H1 (cell line): ENCODE data around the gene REL. TPM values are rescaled to one million over a fixed set of nuclear protein-coding genes. Genes with fewer than 3 reads are reported as not detected.

ENCODE experiments used
- CTCF ChIA-PET: fragments of 300-600 bp; sonication (Branson Sonifier 250); formaldehyde crosslinking; loops from one replicate; lab custom pipeline; 2021; ENCODE audit not compliant: partially characterized antibody; lab: Charles Lee
- POLR2A ChIA-PET: fragments of 300-600 bp; sonication (Branson Sonifier 250); formaldehyde crosslinking; loops from one replicate; lab custom pipeline; 2021; ENCODE audit warnings: inconsistent platforms; ENCODE audit not compliant: partially characterized antibody; lab: Charles Lee
- DNase-seq, 2 experiments: peaks; one replicate each; pipeline versions ENCODE4 v3.0.0 to v3.0.0-alpha.2; 2010 to 2022; ENCODE audit warnings: low spot score in 2 of 2, low read depth in 1 of 2, mixed read lengths in 1 of 2
- FAIRE-seq: peaks from 2 replicates; lab custom pipeline; 2011; peaks lifted over from hg19 to GRCh38; lab: Jason Lieb, UNC
- H2AFZ ChIP-seq: 2 replicates; pipeline ENCODE4 v1.8.1; 2012; ENCODE audit warnings: low read length, inconsistent platforms
- H2AK5ac ChIP-seq: 2 replicates; pipeline ENCODE4 v1.6.1; 2013; ENCODE audit warnings: low read depth, low read length
- H2BK120ac ChIP-seq: replicated peaks from 2 replicates; pipeline ENCODE3; 2013; ENCODE audit warnings: low read depth, low read length, inconsistent platforms
- H2BK12ac ChIP-seq: 2 replicates; pipeline ENCODE4 v1.6.1; 2013; ENCODE audit warnings: low read depth, low read length
- H2BK15ac ChIP-seq: 2 replicates; pipeline ENCODE4 v1.6.1; 2013; ENCODE audit warnings: low read length
- H2BK20ac ChIP-seq: 2 replicates; pipeline ENCODE4 v1.6.1; 2013; ENCODE audit warnings: low read length
- H2BK5ac ChIP-seq: 2 replicates; pipeline ENCODE4 v1.6.1; 2013; ENCODE audit warnings: low read depth, low read length
- H3K14ac ChIP-seq: 2 replicates; pipeline ENCODE4 v1.6.1; 2013; ENCODE audit warnings: inconsistent platforms; ENCODE audit not compliant: insufficient read length
- H3K18ac ChIP-seq: 2 replicates; pipeline ENCODE4 v1.6.1; 2013; ENCODE audit warnings: low read length; ENCODE audit errors: extremely low read depth
- H3K23ac ChIP-seq: 2 replicates; pipeline ENCODE4 v1.6.1; 2013; ENCODE audit warnings: inconsistent platforms; ENCODE audit not compliant: insufficient read length
- H3K23me2 ChIP-seq: 2 replicates; pipeline ENCODE4 v1.6.1; 2013; ENCODE audit warnings: low read depth, low read length
- H3K27ac ChIP-seq: 2 replicates; pipeline ENCODE4 v1.6.1; 2011; ENCODE audit warnings: low read depth, low read length, inconsistent platforms
- H3K27me3 ChIP-seq, 4 experiments: replicated peaks in 1 of 4; 1 replicate in 1 of 4; 2 replicates in 3 of 4; pipeline versions ENCODE4 v1.6.1 to v1.8.1; 2011 to 2013; ENCODE audit warnings: low read length in 3 of 4, mild to moderate bottlenecking in 3 of 4, inconsistent platforms in 2 of 4, mixed read lengths in 2 of 4, moderate library complexity in 1 of 4; ENCODE audit not compliant: control insufficient read depth in 3 of 4, insufficient read depth in 3 of 4; ENCODE audit errors: extremely low read depth in 1 of 4
- H3K36me3 ChIP-seq, 4 experiments: 2 replicates each; pipeline versions ENCODE4 v1.6.1 to v1.8.1; 2011 to 2013; ENCODE audit warnings: mild to moderate bottlenecking in 4 of 4, low read length in 3 of 4, moderate library complexity in 2 of 4, control low read depth in 1 of 4, inconsistent platforms in 1 of 4; ENCODE audit not compliant: insufficient read depth in 4 of 4, control insufficient read depth in 2 of 4
- H3K4ac ChIP-seq: replicated peaks from 2 replicates; pipeline ENCODE3; 2013; ENCODE audit warnings: low read length, low read depth, mixed read lengths, inconsistent platforms; ENCODE audit not compliant: insufficient read length
- H3K4me1 ChIP-seq, 4 experiments: replicated peaks in 1 of 4; 1 replicate in 1 of 4; 2 replicates in 3 of 4; pipeline versions ENCODE4 v1.6.1 to v1.8.1; 2011 to 2013; ENCODE audit warnings: low read length in 3 of 4, inconsistent platforms in 2 of 4, mixed read lengths in 1 of 4; ENCODE audit not compliant: insufficient read depth in 4 of 4, control insufficient read depth in 3 of 4
- H3K4me2 ChIP-seq, 2 experiments: 2 replicates each; pipeline versions ENCODE4 v1.6.1 to v1.8.1; 2011 to 2013; ENCODE audit warnings: low read depth in 2 of 2, low read length in 2 of 2, control low read depth in 1 of 2, inconsistent platforms in 1 of 2, mild to moderate bottlenecking in 1 of 2; ENCODE audit not compliant: insufficient read depth in 1 of 2
- H3K4me3 ChIP-seq, 4 experiments: fragments of 200-600, 300-600 bp in 1 of 4; sonication (generic), shearing (Covaris generic), sonication (Bioruptor Twin) in 1 of 4; 2 replicates each; pipeline versions ENCODE4 v1.5.1 to v1.8.1; 2011 to 2016; ENCODE audit warnings: low read length in 4 of 4, low read depth in 3 of 4, control low read depth in 2 of 4, inconsistent platforms in 2 of 4, mild to moderate bottlenecking in 2 of 4, mixed read lengths in 1 of 4, moderate library complexity in 1 of 4; ENCODE audit not compliant: insufficient read depth in 2 of 4; ENCODE audit errors: extremely low read depth in 1 of 4
- H3K56ac ChIP-seq: replicated peaks from 2 replicates; pipeline ENCODE3; 2013; ENCODE audit warnings: low read depth, mild to moderate bottlenecking, mixed read lengths, low read length, inconsistent platforms; ENCODE audit not compliant: insufficient read length
- H3K79me1 ChIP-seq: 2 replicates; pipeline ENCODE4 v1.6.1; 2013; ENCODE audit warnings: low read depth, low read length, control low read depth
- H3K79me2 ChIP-seq, 2 experiments: 2 replicates each; pipeline versions ENCODE4 v1.6.1 to v1.8.1; 2012 to 2013; ENCODE audit warnings: low read length in 2 of 2, mild to moderate bottlenecking in 2 of 2, inconsistent platforms in 1 of 2; ENCODE audit not compliant: insufficient read depth in 2 of 2, control insufficient read depth in 1 of 2
- H3K9ac ChIP-seq, 4 experiments: replicated peaks in 1 of 4; 1 replicate in 1 of 4; 2 replicates in 3 of 4; pipeline versions ENCODE4 v1.6.1 to v1.8.1; 2011 to 2013; ENCODE audit warnings: low read depth in 3 of 4, low read length in 3 of 4, control low read depth in 2 of 4, mild to moderate bottlenecking in 2 of 4, moderate library complexity in 2 of 4, inconsistent platforms in 1 of 4; ENCODE audit errors: extremely low read depth in 1 of 4
- H3K9me3 ChIP-seq, 2 experiments: 2 replicates each; pipeline versions ENCODE4 v1.6.1 to v1.8.1; 2012 to 2013; ENCODE audit warnings: mild to moderate bottlenecking in 2 of 2, moderate library complexity in 2 of 2, control low read depth in 1 of 2, inconsistent platforms in 1 of 2, low read depth in 1 of 2, low read length in 1 of 2, mixed read lengths in 1 of 2; ENCODE audit not compliant: insufficient read depth in 2 of 2
- H4K20me1 ChIP-seq, 2 experiments: replicated peaks in 1 of 2; 2 replicates each; pipeline versions ENCODE3 to v1.8.1; 2011 to 2013; ENCODE audit warnings: inconsistent platforms in 2 of 2, low read length in 2 of 2, mild to moderate bottlenecking in 1 of 2; ENCODE audit not compliant: insufficient read depth in 2 of 2, control insufficient read depth in 1 of 2
- H4K5ac ChIP-seq: 2 replicates; pipeline ENCODE4 v1.6.1; 2013; ENCODE audit warnings: low read length, low read depth, mixed read lengths, inconsistent platforms; ENCODE audit not compliant: insufficient read length
- H4K8ac ChIP-seq: 2 replicates; pipeline ENCODE4 v1.8.0; 2013; ENCODE audit warnings: mild to moderate bottlenecking, moderate library complexity, low read length, inconsistent platforms; ENCODE audit not compliant: insufficient read depth; ENCODE audit errors: extremely low read depth
- H4K91ac ChIP-seq: replicated peaks from 2 replicates; pipeline ENCODE3; 2013; ENCODE audit warnings: low read length, mixed read lengths, inconsistent platforms; ENCODE audit not compliant: insufficient read length
- BACH1 ChIP-seq: IDR thresholded peaks from 2 replicates; pipeline ENCODE4 v1.6.1; 2012; ENCODE audit warnings: low read length, improper control_type of control experiment
- CHD2 ChIP-seq: IDR thresholded peaks from 2 replicates; pipeline ENCODE4 v1.6.1; 2012; ENCODE audit warnings: low read length, improper control_type of control experiment
- HDAC6 ChIP-seq: IDR thresholded peaks from one replicate; pipeline ENCODE4 v1.7.1; 2012; ENCODE audit warnings: low read depth, mild to moderate bottlenecking, inconsistent platforms, low read length, moderate library complexity
- KDM4A ChIP-seq: IDR thresholded peaks from one replicate; pipeline ENCODE4 v1.7.1; 2012; ENCODE audit warnings: low read depth, mild to moderate bottlenecking, moderate library complexity, low read length, inconsistent platforms; ENCODE audit not compliant: severe bottlenecking
- NANOG ChIP-seq: IDR thresholded peaks from 2 replicates; pipeline ENCODE4 v1.6.1; 2011; ENCODE audit warnings: low read length, low read depth, mild to moderate bottlenecking, inconsistent platforms; ENCODE audit not compliant: insufficient read depth, poor library complexity, severe bottlenecking
- RXRA ChIP-seq: IDR thresholded peaks from 2 replicates; pipeline ENCODE4 v1.6.1; 2011; ENCODE audit warnings: low read depth, mild to moderate bottlenecking, low read length, moderate library complexity; ENCODE audit not compliant: insufficient read depth
- SP4 ChIP-seq: IDR thresholded peaks from 2 replicates; pipeline ENCODE4 v1.6.1; 2012; ENCODE audit warnings: low read length, inconsistent platforms
- SRF ChIP-seq: IDR thresholded peaks from 2 replicates; pipeline ENCODE4 v1.6.1; 2011; ENCODE audit warnings: mild to moderate bottlenecking, low read depth, low read length, moderate library complexity
- WGBS, 2 experiments: shearing (Covaris generic) in 1 of 2; methylation state at CpG; one replicate each; pipeline versions ENCODE4 v1.1.6 to v1.1.7; 2013 to 2015; ENCODE audit warnings: low lambda C conversion rate in 2 of 2, mixed read lengths in 2 of 2, inconsistent platforms in 1 of 2, low coverage in 1 of 2, missing lambda C conversion rate in 1 of 2; ENCODE audit not compliant: insufficient replicate concordance in 2 of 2, insufficient coverage in 1 of 2, insufficient read length in 1 of 2; ENCODE audit errors: extremely low coverage in 1 of 2, missing lambda C conversion rate in 1 of 2; 5-methylcytosine and 5-hydroxymethylcytosine counted together
- polyA plus RNA-seq, 7 experiments: library from polyadenylated mRNA; depleted of rRNA in 3 of 7; stranded (reverse) in 5 of 7; unstranded in 2 of 7; fragments of >200 nt in 5 of 7; fragments of 200-250 nt in 2 of 7; gene quantifications; 1 replicate in 5 of 7; 2 replicates in 1 of 7; 4 replicates in 1 of 7; pipeline versions ENCODE4 v1.2.1 to v1.2.3, GENCODE V29; 2011 to 2013; ENCODE audit warnings: missing spikeins in 2 of 7, mixed read lengths in 2 of 7
- total RNA-seq: library from RNA; stranded (reverse); fragmentation: NEBNext Ultra II Directional; extraction: Animal tissue kit (Norgen Biotek cat#: 25700); gene quantifications from 2 replicates; pipeline ENCODE4 v1.2.1, GENCODE V29; 2021
- TF ChIP-seq, protein P1 (sequence below): IDR thresholded peaks from 2 replicates; pipeline ENCODE4 v1.6.1; 2012; ENCODE audit warnings: inconsistent platforms
- TF ChIP-seq, protein P2 (sequence below): IDR thresholded peaks from 2 replicates; pipeline ENCODE4 v1.6.1; 2011; ENCODE audit warnings: low read length, improper control_type of control experiment
- TF ChIP-seq, protein P3 (sequence below): IDR thresholded peaks from 2 replicates; pipeline ENCODE4 v1.6.1; 2012; ENCODE audit warnings: low read length, inconsistent platforms

Gene REL
- total and polyA plus RNA-seq, 2 of the 8 experiments (the other 6 are each of a cell fraction or from before 2014, with no cell fraction given), result 1.5 to 7.5 TPM

DNA sequence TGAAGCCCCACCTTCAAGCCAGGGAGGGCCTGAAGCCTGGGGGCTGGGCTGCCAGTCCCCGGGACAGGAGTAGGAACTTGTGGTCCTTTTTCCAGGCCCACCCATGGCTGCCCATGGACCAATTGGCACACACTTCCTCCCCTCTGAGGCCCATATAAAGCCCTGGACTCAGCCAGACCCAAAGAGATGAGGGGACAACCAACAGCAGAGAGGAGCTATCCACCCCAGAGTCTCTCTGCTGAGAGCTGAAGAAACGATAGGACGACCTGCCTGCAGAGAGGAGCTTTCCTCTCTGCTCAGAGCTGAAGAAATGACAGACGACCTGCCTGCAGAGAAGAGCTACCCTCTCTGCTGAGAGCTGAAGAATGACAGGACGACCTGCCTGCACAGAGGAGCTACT, 92.3 kb downstream of the REL start:
- no peak overlapping the region for H3K23ac ChIP-seq
- no peak overlapping the region; the same call in 1 of the 2 replicates for H2BK5ac ChIP-seq
- H4K8ac ChIP-seq, result no peak overlapping the region
- H3K18ac ChIP-seq, result no peak overlapping the region
- no peak for DNase-seq
- H3K79me1 ChIP-seq, result no peaks in the 10 kb centered on the region
- H3K23me2 ChIP-seq, result no peaks in the 10 kb centered on the region
- H3K79me2 ChIP-seq, result no peaks in the 10 kb centered on the region
- no peaks in the 10 kb centered on the region for H3K27me3 ChIP-seq
- no peak overlapping the region for H2BK120ac ChIP-seq
- POLR2A ChIA-PET, result no interaction called here
- H4K91ac ChIP-seq, result no peak overlapping the region
- H3K4ac ChIP-seq, result no peak overlapping the region
- H2AFZ ChIP-seq, result no peak overlapping the region
- H3K56ac ChIP-seq, result no peak overlapping the region
- H3K4me3 ChIP-seq, result no peak overlapping the region
- no peaks in the 10 kb centered on the region for H3K9me3 ChIP-seq
- H2BK20ac ChIP-seq, result no peak overlapping the region
- CTCF ChIA-PET, result interaction anchor here (0.9 to 1.3 kb wide), 2 partner anchors 25 to 169 kb away, joined by 4 to 8 read pairs; no protein-coding TSS in a partner anchor
- no peak overlapping the region for H3K4me2 ChIP-seq
- 78% methylated on average over 5 of the region's 5 CpGs; no CpG with 5 or more reads in 1 of the 2 experiments for WGBS, 2 experiments
- no peak overlapping the region for H4K5ac ChIP-seq
- H3K36me3 ChIP-seq, result no peaks in the 10 kb centered on the region
- H3K14ac ChIP-seq, result no peak overlapping the region
- H2BK12ac ChIP-seq, result no peak overlapping the region
- H3K4me1 ChIP-seq, result no peaks in the 10 kb centered on the region; a peak in 1 of 7 replicates
- TF ChIP-seq SRF (no peak), SP4 (no peak), CHD2 (no peak), NANOG (no peak), KDM4A (no peak), BACH1 (no peak), RXRA (no peak), HDAC6 (no peak)
- TF ChIP-seq, protein P1, sequence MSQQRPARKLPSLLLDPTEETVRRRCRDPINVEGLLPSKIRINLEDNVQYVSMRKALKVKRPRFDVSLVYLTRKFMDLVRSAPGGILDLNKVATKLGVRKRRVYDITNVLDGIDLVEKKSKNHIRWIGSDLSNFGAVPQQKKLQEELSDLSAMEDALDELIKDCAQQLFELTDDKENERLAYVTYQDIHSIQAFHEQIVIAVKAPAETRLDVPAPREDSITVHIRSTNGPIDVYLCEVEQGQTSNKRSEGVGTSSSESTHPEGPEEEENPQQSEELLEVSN, result no peak
- TF ChIP-seq, protein P2, sequence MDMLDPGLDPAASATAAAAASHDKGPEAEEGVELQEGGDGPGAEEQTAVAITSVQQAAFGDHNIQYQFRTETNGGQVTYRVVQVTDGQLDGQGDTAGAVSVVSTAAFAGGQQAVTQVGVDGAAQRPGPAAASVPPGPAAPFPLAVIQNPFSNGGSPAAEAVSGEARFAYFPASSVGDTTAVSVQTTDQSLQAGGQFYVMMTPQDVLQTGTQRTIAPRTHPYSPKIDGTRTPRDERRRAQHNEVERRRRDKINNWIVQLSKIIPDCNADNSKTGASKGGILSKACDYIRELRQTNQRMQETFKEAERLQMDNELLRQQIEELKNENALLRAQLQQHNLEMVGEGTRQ, result no peak
- TF ChIP-seq, protein P3, sequence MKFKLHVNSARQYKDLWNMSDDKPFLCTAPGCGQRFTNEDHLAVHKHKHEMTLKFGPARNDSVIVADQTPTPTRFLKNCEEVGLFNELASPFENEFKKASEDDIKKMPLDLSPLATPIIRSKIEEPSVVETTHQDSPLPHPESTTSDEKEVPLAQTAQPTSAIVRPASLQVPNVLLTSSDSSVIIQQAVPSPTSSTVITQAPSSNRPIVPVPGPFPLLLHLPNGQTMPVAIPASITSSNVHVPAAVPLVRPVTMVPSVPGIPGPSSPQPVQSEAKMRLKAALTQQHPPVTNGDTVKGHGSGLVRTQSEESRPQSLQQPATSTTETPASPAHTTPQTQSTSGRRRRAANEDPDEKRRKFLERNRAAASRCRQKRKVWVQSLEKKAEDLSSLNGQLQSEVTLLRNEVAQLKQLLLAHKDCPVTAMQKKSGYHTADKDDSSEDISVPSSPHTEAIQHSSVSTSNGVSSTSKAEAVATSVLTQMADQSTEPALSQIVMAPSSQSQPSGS, result no peak
- TF ChIP-seq, all 59 proteins: peak for 0
- Histone ChIP-seq H3K9ac (no peak overlapping the region), H2AK5ac (no peak overlapping the region), H3K27ac (no peak overlapping the region), H2BK15ac (no peak overlapping the region), H4K20me1 (peaks cover 0 to 1% of the 10 kb centered on the region in 2 experiments)
- FAIRE-seq, result no peak
